Astrocyte (in vitro differentiated cells and primary cell): ENCODE results near the gene IBSP.

Source experiments
- EZH2 ChIP-seq: IDR thresholded peaks from 2 replicates; pipeline ENCODE4 v1.6.1; 2012; ENCODE audit warnings: mild to moderate bottlenecking, low read length, inconsistent platforms; ENCODE audit not compliant: insufficient read depth
- TF ChIP-seq, protein P1 (sequence below): IDR thresholded peaks from 2 replicates; pipeline ENCODE4 v1.5.1; 2011; ENCODE audit warnings: low read depth, mild to moderate bottlenecking, inconsistent platforms, low read length, moderate library complexity; ENCODE audit not compliant: insufficient read depth

DNA sequence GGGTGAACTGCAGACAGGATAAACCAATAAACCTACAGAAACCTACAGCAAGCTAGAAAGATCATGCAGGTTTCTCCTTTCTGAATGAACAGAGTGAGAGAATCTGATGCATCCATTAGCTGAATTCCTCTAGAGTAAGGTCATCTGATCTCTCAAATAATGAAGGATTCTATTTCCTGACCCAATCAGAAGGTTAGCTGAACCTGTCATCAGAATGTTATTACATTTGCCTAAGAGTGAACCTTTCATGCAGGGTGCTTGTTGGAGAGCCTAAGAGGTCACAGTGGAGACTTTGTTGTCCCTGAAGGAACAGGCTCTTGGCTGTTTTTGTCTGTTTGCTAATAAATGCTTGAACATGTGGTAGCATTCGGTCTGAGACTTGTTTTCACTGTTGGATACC, 57.5 kb downstream of the IBSP start:
- TF ChIP-seq, protein P1, sequence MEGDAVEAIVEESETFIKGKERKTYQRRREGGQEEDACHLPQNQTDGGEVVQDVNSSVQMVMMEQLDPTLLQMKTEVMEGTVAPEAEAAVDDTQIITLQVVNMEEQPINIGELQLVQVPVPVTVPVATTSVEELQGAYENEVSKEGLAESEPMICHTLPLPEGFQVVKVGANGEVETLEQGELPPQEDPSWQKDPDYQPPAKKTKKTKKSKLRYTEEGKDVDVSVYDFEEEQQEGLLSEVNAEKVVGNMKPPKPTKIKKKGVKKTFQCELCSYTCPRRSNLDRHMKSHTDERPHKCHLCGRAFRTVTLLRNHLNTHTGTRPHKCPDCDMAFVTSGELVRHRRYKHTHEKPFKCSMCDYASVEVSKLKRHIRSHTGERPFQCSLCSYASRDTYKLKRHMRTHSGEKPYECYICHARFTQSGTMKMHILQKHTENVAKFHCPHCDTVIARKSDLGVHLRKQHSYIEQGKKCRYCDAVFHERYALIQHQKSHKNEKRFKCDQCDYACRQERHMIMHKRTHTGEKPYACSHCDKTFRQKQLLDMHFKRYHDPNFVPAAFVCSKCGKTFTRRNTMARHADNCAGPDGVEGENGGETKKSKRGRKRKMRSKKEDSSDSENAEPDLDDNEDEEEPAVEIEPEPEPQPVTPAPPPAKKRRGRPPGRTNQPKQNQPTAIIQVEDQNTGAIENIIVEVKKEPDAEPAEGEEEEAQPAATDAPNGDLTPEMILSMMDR: no peak
- TF ChIP-seq EZH2: no peak
